Activated CD4-positive, alpha-beta T cell treated with anti-CD3 and anti-CD28 coated beads for 1 hour (primary cell): ENCODE results near the gene SDF4.

Experiments used
- DNase-seq: peaks from one replicate; pipeline ENCODE4 v3.0.0-alpha.2; 2020

SDF4 gene

DNA sequence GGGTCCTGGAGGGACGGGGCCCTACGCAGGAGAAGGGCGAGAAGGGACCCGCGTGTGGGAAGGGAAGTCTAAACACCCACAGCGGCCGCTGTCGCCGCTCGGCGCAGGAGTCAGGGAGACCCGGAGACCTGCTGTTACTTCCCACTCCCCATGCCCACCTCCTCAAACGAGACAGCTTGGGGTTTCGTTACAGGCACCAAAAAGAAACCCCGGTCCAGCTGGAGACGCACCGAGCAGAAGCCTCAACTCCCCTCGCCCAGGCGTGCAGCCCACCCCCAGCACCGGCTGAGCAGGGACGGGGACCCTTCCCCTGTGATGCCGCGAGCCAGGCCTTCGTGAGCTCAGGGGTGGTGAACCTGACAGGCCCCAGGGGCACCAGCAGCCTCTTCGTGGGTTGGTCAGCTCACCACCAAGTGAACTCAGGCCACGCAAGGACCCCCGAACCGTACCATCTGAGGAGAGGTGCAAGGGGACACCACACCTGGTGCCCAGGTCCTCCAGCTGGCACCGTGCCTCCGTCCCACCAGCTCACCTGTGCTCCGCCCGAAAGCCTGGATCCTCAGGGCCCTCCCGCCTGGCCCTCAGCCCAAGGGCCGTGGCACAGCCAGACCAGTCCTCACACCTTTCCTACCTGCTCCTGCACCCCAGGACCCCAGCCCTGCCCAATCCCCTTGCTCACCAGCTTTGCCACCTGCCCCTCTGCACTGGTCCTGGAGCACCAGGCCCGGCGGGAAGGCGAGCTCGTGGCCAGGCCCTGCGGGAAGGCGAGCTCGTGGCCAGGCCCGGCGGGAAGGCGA, 5.0 kb downstream of the SDF4 start:
- DNase-seq = no peak

DNA sequence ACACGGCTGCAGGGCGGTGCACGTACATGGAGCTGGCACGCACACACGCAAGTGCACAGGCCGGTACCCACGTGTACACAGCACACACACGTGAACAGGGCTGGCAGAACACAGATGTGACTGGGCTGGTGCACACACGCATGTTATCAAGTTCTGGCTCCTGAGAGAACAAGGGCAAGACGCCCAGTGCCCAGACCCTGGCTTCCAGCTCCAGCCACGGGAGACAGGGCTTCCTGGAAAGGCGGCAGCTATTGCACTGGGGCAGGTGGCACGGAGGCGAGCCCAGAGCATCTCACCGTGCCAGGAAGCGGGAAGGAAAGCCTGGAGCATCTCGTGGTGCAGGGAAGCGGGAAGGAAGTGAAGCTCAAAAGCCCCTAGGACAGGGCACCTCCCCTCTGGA, 5.9 kb downstream of the SDF4 start:
- DNase-seq = no peak

DNA sequence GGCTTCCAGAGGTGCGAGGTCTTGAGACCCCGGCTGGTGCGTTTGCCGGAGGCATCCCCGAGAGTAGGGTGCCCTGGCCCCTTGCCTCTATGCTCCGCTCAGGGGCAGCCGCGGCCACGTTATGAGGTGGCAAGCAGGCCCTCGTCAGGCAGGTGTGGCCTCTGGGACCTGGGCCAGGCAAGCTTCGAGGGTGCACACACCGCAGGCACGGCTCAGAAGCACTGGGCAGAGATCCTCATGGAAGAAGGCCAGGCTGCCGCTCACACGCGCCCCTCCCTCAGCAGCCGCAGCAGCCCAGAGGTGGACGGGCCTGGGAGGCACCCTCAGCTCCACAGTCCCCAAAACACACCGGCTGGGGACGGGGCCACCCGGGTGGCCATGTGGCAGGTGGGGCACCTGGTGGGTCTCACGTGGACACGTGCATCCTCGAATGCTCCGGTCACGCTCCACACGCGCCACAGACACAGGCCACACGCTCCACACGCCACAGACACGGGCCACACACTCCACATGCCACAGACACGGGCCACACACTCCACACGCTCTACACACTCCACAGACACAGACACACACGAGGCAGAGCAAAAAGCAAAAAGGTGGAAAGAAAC, 6.5 kb downstream of the SDF4 start:
- DNase-seq = no peak

DNA sequence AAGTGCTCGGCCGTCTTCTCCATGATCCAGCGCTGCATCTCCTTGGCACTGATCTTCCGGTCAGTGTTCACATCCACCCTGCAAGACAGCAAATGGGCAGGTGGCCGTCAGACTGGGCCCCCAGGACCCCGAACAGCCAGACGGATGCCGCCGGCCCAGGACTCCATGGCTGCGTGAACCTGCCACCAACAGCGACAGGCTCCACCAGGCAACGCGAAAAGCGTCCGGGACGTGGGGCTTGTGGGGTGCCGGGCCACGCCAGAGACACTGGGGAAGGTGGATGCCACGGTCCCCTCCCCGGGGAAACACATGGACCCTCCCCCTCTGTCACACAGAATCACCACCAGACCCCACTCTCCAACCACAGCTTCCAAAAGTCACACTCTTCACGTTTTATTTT, 7.9 kb downstream of the SDF4 start:
- no peak for DNase-seq

DNA sequence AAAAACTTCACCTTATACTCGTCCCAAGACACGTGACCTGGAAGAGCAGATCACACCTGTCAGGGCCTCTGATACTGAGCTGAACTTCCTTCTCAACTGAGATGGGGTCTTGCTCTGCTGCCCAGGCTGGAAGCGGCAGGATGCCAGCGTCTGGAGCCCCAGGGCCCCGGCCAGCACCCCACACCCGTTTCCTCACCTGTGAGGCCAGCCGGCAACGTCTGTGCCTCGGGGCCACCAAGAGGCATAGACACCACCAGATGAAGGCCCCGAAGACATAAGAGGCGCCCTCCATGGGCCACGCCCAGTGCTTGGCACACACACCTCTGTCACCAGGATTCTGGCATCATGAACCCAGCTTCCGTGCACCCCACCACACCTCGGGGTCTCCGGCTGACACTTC, 8.5 kb downstream of the SDF4 start:
- no peak for DNase-seq

DNA sequence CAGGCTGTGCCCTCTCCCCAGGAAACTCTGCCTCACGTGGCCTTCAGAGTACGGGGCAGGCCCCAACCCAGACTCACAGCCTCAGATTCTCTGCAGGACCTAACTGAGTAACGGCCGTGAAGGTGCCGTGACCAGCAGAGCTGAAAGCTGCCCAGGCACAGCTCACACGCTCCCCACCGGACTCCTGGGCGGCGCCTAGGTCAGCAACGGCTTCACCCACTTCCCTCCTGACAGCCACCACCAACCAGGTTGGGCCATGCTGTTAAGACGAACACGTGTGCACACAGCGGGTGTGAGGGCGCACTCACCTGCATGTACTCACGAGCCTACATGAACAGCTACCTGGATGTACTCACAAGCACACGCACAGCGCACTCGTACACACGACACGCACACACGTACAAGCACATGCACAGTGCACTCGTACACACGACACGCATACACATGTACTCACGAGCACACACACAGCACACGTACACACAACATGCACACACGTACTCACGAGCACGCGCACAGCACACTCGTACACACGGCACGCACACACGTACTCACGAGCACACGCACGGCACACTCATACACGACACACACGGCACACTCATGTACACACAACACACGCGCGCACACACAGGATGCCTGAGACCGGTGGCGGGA, 9.1 kb downstream of the SDF4 start:
- no peak for DNase-seq

DNA sequence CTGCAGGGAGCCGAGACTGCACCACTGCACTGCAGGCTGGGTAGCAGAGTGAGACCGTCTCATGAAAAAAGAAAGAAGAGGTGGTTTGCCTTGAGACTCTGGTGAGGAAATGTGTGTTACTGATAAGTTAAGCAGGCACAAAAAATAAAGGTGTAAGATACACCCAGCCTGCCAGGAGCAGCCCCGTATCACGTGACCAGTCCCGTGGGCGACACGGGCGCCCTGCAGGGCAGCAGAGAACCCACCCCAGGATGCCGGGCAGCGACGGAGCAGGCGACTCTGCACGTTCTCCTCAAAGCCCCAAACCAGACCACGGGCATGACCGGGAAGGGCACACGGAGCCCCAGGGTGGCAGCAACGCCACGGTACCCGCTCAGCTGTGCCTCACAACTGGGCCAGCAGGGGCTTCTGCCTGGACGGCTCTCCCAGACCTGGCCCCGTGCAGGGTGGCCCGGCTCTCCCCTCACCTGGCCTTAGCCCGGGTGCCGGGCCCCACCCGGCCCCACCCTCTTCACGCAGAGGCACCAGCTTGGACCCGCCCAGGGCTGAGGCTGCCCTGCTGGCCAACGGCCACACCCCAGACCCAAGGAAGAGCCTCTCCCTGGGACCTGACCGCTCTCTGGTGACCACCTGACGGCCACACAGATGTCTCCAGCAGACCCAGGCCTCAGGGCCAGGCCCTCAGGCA, 9.8 kb downstream of the SDF4 start:
- no peak for DNase-seq

DNA sequence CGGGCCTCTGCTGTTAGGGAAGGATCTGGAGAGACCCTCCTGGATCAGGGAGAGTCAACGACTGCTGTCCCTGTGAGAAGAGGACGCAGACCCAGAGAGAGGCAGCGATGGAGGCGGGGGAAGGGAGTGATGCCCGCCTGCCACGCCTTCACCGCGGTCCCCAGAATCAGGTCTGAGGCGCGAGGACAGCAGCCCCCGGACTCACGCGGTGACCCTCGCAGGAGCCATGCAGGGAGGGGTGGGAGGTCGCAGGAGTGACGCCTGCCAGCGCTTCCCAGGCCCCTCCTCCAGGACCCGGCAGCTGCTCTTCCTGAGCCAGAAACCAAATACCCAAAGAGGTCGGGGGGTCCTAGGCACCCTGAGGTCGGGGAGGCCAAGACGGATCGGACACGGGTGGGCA, 11.6 kb downstream of the SDF4 start:
- DNase-seq = no peak

DNA sequence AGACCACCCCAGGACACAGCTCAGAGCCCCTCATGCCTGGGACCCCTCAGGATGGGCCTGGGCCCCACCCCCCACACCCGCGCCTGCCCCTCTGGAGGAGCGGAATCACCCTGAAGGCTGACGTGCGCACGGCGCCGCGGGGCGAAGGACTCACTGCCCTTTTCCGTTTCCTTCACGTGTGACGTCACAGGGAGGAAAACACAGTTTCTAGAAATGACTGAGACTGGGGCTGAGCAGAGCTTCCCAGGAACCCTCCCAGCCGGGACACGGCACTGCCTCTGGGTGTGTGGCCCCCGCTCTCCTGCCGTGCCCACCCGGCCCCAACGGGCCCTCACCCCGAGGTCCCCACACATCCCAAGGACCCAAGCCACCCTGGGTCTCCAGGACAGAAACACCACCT, 12.5 kb downstream of the SDF4 start:
- no peak for DNase-seq

DNA sequence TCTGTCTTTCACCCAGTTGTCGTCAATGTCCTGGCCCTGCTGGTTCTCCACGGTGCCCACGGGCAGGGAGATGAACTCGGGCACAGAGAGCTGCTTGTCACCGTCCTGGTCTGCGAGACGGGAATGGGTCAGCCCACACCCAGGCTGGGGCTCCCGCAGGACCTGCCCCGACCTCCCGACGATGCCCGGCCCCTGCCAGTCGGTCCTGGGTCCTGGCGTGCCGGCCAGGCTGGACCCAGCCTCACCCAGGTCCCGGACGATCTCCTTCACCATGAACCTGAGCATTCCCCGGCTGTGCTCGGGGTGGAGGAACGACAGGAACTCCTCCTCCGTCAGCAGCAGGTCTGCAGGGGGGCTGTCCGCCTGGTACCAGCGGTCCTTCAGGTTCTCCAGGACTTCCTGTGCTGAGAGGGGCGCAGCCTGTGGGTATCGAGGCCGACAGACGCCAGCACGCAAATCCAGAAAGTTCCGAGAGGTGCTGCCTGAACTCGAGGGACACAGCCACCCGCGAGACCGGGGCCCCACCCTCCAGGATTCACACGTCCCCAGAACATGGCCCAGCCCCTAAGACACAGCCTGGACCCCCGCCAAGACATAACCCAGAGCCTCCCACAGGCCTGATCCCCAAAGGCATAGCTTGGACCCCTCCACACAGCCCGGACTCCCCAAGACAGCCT, 13.1 kb downstream of the SDF4 start:
- no peak for DNase-seq

DNA sequence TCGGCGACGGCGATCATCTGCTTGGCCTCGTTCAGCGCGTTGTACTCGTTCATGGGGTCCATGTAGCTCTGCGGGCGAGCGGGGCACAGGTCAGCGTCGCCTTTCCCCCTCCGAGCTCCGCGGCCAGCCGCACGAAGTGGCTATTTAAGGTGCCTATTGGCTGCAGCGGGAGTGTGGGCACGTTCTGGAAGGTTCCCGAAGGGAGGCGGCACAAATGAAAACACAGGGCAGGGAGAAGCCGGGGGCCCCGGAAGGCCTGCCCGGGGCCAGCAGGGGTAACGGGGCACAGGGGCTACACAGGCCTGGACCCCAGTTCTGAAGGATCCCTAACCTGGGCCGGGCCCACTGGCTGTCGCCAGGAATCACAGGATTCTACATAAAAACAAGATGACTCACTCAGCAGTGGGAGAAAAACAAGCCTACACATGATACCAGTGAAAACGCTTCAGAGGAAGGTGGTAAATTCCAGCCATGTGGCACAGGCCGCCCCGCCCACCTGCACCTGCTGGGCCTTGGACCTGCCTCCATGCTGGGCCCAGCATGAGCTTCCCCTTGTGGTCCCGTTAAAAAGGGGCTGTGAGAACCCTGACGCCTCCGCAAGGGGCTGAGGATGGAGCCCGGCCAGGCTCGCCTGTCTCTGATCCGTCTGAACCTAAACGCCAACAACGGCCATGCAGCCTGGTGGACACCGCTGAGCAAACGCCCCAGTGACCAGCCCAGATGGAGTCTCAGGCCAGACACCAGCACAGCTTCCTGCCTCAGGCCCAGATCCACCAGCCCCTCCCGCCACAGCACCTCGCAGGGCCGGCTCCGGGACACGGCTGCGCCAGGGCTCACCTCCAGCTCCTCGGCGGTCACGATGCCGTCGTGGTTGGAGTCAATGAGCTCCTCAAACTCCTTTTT, 13.9 kb downstream of the SDF4 start:
- DNase-seq = no peak

DNA sequence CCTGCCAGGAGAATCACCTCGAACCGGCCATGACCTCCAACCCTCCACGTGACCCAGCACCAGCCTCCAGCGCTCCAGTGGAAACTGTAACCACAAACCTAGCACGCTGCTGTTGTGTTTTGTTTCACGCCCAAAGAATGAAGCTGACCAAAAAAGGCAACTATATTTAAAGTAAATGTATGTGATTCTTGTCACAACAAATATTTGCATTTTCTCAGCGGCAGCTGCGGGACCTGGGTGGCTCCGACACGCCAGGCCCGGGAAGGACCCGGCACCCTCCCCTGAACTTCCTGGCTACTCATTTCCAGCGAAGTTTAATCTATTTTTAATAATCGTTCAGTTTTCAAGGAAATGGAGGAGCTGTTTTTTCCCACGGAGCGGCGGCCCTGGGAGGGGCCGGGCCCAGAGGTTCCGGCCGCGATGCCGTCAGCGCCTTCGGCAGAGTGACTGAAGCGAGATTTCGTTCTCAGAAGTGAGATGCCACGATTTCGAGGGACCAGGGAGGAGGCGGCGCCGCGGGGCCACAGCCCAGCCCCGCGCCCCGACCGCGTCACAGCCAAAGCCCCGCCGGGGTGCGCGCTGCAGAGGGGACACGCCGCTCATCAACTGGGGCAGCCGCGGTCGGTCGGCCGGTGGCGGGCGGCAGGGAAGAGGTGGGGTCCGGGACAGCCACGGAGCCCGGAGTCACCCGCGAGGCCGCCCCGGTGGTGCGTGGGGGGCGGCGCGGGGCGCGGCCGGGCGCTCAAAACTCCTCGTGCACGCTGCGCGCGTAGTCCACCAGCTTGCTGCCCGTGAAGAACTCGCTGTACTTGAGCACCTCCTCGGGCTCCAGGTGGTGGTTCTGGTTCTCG, 14.8 kb downstream of the SDF4 start:
- no peak for DNase-seq

DNA sequence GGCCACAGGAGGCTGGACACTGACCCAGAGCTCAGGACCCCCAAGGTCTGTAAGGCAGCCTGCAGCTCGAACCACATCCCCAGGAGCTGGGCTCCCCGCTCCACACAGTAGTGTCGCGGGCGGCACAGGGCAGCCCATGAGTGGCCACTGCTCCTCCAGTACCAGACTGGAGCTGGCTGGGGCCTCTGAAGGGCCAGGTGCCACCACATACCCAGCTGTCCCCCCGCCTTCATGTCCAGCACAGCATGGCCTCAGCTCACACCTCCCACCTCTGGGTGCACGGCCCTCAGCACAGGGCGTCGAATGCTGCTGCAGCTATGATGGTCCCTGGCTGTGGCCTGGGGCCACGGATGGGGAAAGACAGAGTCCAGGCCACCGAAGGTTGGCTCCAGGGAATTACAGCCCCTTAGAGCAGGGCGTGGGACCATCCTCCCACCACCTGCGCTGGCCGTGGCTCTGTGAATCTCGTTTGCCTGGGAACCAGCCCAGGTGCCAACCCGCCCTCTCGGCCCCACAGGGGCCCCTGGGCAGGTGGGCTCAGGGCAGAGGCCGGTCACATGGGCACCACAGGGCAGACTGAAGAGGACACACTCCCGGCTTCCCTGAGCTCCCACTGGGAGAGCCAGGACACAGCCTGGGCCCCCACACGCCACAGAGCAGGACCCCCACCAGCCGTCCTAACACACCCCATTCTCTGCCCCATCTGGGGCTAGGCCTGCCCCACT, 15.8 kb downstream of the SDF4 start:
- DNase-seq = no peak

DNA sequence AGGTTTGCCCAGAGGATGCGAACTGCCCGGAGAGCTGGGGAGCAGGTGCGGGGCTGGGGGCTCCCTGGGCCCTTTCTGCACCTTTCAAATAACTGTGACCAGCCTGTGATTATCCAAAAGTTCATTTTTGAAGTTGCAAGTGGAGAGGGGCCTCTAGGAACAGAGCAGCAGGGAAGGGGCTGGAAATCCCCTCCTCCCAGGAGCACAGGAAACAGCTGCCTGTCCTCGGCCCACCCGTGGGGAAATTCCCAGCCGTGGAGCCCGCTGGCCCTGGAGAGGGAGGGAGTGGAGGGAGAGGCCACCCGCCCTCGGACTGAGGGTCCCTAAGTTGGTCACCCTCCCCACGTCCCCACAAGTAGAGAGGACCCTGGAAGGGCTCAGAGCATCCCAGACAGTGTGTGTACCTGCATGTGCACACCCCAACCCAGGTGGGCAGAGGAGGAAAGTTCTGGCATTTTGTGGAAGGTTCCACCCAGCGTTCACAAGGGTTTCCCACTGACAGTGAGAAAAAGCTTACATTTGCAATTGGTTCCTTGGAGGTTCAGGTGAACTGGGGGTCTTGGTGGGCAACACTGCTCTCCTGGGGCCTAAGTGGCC, 16.6 kb downstream of the SDF4 start:
- DNase-seq = no peak

DNA sequence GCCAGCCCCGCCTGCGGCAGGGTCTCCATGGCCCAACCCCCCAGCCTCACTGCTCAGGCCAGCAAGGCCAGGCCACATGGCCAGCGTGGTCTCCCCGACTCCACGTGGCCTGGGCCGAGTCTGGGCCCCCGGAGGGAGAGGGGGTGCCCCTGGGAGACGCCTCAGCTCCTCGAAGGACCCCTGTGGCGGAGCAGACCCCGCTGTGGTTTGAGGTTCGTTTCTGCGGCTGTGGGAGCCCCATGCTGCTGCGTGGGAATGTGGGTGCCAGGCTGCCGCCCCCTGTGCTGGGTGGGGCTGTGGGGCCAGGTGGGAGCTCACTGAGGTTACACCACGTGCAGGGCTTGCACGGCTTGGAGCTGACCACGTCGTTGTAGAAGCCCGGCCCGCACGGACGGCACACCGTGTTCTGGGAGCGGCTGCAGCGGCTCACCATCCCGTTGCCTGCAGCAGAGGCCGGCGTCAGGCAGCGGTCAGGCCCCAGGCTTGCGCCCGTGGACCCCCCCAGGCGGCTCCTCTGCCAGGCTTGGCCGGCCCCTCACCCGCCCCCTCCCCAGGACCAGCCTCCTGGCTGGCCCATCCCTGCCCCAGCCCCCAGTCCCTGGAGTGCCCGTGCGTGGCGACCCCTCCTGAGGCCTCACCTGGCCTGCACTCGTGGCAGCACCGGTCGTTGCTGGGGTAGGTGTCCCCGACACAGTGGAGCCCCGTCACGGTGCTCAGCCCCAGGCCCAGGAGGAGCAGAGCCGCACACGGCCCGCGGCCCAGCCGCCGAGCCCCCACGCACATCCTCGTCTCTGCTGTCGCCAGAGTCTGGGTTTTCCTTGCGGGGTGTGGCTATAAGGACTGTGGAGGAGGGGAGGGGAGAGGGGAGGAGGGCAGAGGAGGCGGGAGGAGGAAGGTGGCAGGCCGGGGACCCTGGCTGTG, 18.2 kb downstream of the SDF4 start, which contains the start of gene TNFRSF4:
TSS of gene TNFRSF4 (minus strand) at position 809 of the 921 bp plus-strand sequence. CDS start at position 783, 26 bp downstream.
- no peak for DNase-seq

DNA sequence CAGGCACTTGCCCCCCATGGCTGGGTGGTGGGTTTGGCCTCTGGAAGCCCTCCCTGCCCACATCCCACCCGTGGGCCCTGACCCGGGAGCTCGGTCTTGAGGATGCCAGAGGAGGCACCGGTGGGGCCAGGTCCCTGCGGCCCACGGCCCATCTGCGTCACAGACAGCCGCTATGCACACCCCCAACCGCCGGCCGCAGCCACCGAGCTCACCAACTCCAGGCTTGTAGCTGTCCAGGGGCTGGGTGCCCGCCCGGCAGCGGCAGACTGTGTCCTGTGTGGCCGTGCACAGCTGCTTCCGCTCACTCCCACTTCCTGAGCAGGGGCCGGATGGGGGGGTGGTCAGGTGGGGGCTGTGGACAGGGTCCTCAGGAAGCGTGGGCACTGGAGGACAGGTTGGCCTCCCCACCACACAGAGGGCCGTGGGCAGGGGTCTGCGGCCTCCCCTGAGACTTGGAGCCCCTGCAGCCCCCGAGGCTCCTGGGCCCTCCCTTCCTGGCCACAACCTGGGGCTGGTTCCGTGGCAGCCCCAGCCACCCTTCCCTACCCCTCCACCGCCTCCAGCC, 18.9 kb downstream of the SDF4 start:
- no peak for DNase-seq

DNA sequence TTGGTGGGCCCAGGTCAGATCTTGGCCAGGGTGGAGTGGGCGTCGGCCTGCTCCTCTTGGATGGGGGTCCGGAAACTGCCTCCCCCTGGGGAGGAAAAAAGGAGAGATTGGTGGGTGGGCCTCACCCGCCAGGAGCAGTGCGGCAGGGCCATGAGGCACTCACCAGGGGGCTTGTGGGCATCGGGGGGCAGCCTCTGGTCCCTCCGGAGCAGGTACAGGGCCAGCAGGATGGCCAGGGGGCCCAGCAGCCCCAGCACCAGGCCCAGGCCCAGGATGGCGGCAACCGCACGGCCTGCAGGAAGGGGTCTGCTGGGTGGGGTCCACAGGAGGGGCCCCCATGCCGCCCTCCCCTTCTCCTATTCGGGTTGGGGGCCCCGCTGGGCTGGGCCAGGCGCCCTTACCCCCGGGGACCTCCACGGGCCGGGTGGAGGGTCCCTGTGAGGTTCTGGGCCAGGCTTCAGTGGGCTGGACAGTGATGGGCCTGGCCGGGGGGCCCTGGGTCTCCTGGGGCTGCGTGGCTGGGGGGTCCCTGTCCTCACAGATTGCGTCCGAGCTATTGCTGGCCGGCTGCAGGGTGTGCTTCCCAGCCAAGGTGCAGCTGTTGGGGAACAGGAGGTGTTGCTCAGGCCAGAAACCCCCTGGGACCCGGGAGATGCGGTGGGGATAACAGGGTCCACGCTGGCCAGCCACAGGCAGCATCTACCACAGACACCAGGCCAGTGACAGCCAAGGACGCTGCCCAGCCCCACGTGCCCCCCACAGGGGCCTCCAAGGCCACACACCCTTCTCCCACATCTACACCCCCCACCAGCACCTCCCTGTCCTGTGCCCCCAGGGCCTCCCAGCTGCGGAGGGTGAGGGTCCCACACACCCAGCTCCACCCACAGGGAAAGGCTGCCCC, 20.0 kb downstream of the SDF4 start:
- DNase-seq = no peak
